ENCODE measurements around the gene ULK4. TPM values are rescaled to one million over a fixed set of nuclear protein-coding genes. Genes with fewer than 3 reads are reported as not detected.
"Not testable (repeated sequence)": the region's sequence is repeated elsewhere in the genome, so short reads cannot be mapped to it uniquely, and the experiment has no call there.

Gene ULK4
- total and polyA plus RNA-seq, 2 experiments from 2014 or later, result 1.8 to 3.7 TPM

DNA sequence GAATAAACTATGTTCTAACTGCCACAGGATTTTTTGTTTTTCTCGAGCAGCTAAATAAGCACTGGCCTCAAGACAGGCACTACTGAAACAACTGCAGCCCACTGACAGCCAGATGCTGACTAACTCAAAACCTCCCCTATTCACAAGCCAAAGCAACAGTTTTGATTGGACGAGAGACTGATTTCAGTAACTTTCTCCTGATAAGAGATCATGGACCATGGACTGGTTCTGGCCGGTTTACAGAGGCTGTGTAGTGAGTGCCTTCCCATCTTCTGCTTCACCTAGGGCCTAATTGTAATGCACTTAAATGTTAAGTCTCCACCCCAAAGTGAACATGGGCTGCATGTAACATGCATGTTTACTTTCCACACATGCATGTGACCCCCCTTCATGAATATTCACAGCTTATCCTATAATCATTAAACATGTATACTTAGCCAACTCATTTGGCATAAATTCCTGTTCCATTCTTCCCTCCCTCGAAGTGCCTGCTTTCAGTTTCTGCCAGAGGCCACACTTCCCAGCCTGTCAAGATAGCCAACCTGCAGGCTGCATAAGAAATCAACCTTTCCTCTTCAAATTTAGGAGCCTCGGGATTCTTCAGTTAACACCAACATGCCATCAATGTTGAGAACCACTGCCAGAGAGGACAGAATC is 108.2 kb downstream of the ULK4 start:
- no peaks in the 10 kb centered on the region for H3K9me3 ChIP-seq (ENCODE audit: low read depth)
- H3K27ac ChIP-seq, result no peak overlapping the region
- H3K36me3 ChIP-seq, result no peaks in the 10 kb centered on the region
- H3K4me3 ChIP-seq, result no peak overlapping the region
- no peaks in the 10 kb centered on the region for H3K27me3 ChIP-seq
- no peak for TF ChIP-seq CTCF (IDR thresholded peaks at IDR 0.05; ENCODE audit: low read depth, low read length)
- DNase-seq (ENCODE audit: low read depth in 1 of 2, low spot score in 1 of 2), result peak in 1 of 2 donors; percentile 53
- H3K4me1 ChIP-seq (ENCODE audit: low read depth), result no peaks in the 10 kb centered on the region

DNA sequence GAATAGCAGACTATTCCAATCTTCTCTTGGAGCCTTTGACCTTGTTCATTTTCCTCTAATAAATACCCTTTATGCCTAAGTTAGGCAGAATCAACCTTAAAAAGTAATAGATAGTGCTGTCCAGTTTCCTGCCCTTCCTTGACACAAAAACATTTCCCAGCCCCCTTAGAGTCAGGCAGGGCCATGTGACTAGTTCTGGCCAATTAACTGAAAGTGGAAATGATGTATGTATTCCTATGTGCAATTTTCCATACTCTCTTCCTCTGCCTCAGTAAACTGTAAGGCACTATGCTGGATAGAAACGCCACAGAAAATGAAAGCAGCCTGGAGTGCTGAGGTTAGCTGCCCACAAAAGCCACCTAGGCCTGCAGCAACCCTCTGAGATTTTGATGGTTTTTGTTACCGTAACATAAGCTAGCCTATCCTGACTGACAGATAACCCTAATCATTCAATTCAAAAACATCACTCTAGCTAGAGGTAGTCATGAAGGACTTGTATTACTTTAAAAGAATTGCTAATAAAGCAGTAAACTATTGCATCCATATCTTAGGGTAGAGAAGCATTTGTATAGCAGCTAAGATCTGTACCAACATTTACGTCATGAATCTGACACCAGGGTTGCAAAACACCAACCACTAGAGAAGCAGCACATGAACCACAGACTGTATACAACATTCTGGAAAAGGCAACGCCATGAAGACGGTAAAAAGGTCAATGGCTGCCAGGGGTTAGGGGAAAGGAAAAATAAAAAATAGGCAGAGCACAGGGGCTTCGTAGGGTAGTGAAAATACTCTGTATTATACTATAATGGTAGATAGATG is 112.9 kb downstream of the ULK4 start:
- no peak for DNase-seq (ENCODE audit: low read depth in 1 of 2, low spot score in 1 of 2)
- H3K36me3 ChIP-seq, result no peaks in the 10 kb centered on the region
- H3K4me3 ChIP-seq, result no peak overlapping the region
- no peaks in the 10 kb centered on the region for H3K27me3 ChIP-seq
- H3K4me1 ChIP-seq (ENCODE audit: low read depth), result no peaks in the 10 kb centered on the region
- H3K27ac ChIP-seq, result no peak overlapping the region
- no peak for TF ChIP-seq CTCF (IDR thresholded peaks at IDR 0.05; ENCODE audit: low read depth, low read length)
- no peaks in the 10 kb centered on the region for H3K9me3 ChIP-seq (ENCODE audit: low read depth)

DNA sequence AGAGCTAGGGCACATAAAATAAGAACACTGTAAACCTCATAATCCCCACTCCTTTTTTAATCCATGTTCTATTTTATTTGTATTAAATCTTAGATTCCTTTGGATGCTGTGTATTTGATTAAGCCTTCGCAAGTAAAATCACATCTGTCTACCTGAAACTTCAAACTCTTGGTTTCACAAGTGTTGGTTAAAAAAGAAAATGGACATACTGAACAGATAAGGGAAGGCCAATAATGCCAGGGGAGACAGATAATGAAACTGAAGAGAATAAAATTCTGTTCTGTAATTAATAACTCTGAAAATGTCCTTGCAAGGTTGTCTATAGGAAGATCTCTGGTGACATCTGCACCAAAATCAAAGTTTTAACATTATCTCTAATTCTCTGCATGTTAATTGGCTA is 114.2 kb downstream of the ULK4 start:
- DNase-seq (ENCODE audit: low read depth in 1 of 2, low spot score in 1 of 2), result no peak

GRCh38 chr3:41846850-41847249 is 115.1 kb downstream of the ULK4 start:
- no peak for DNase-seq (ENCODE audit: low read depth in 1 of 2, low spot score in 1 of 2)
- no peaks in the 10 kb centered on the region for H3K36me3 ChIP-seq

More for the DNA sequence above, 114.2 kb downstream of the ULK4 start:
- H3K27me3 ChIP-seq, result no peaks in the 10 kb centered on the region
- H3K4me1 ChIP-seq (ENCODE audit: low read depth), result no peaks in the 10 kb centered on the region
- no peak overlapping the region for H3K4me3 ChIP-seq
- H3K36me3 ChIP-seq, result no peaks in the 10 kb centered on the region
- no peaks in the 10 kb centered on the region for H3K9me3 ChIP-seq (ENCODE audit: low read depth)
- no peak for TF ChIP-seq CTCF (IDR thresholded peaks at IDR 0.05; ENCODE audit: low read depth, low read length)
- no peak overlapping the region for H3K27ac ChIP-seq

DNA sequence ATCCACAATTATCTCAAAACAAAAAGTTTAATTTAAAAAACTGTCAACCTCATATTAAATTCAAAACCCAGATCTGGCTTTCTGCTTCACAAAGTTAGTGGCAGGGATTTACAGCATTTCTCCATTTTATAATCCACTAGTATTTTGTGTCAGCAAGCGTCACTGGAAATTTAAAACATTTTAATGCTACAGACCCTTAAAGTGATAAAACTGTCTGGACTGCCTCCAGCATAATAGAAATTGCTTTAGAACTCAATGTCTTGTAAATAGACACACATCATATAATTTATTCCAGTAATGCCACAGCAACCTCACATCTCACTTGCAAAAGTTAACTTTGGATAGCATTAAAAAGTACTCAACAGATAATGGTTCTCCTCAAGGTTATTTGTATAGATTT is 116.1 kb downstream of the ULK4 start:
- no peak for DNase-seq (ENCODE audit: low read depth in 1 of 2, low spot score in 1 of 2)
- Histone ChIP-seq H3K36me3 (no peaks in the 10 kb centered on the region), H3K4me1 (ENCODE audit: low read depth) (no peaks in the 10 kb centered on the region), H3K27ac (no peak overlapping the region), H3K27me3 (no peaks in the 10 kb centered on the region), H3K9me3 (ENCODE audit: low read depth) (no peaks in the 10 kb centered on the region), H3K4me3 (no peak overlapping the region)
- no peak for TF ChIP-seq CTCF (IDR thresholded peaks at IDR 0.05; ENCODE audit: low read depth, low read length)

More at GRCh38 chr3:41846850-41847249, 115.1 kb downstream of the ULK4 start:
- Histone ChIP-seq H3K27ac (no peak overlapping the region), H3K4me3 (no peak overlapping the region), H3K27me3 (no peaks in the 10 kb centered on the region), H3K4me1 (ENCODE audit: low read depth) (no peaks in the 10 kb centered on the region), H3K9me3 (ENCODE audit: low read depth) (no peaks in the 10 kb centered on the region)
- no peak for TF ChIP-seq CTCF (IDR thresholded peaks at IDR 0.05; ENCODE audit: low read depth, low read length)

- DNase-seq (ENCODE audit: low read depth in 1 of 2, low spot score in 1 of 2); H3K36me3 ChIP-seq; H3K4me1 ChIP-seq (ENCODE audit: low read depth); H3K4me3 ChIP-seq; H3K9me3 ChIP-seq (ENCODE audit: low read depth); H3K27me3 ChIP-seq; H3K27ac ChIP-seq: not testable (repeated sequence)
Measured at GRCh38 chr3:41844256-41844655, 117.6 kb downstream of the ULK4 start.

- H3K9me3 ChIP-seq (ENCODE audit: low read depth); DNase-seq (ENCODE audit: low read depth in 1 of 2, low spot score in 1 of 2); H3K27ac ChIP-seq; H3K4me1 ChIP-seq (ENCODE audit: low read depth); H3K27me3 ChIP-seq; H3K4me3 ChIP-seq; H3K36me3 ChIP-seq: not testable (repeated sequence)
Measured at GRCh38 chr3:41840936-41841668, 120.8 kb downstream of the ULK4 start.

All from cardiac muscle cell (in vitro differentiated cells and primary cell).